Thyroid gland (tissue), 4 donors: Measurements from ENCODE around the gene PDE5A.

Experiments used
- CTCF ChIP-seq, 6 experiments: fragments of 200-600 bp in 3 of 6; fragments of 450-650 bp in 3 of 6; sonication (generic) in 3 of 6; IDR thresholded peaks; one replicate each; pipeline ENCODE4 v1.5.1; 2016 to 2019; ENCODE audit warnings: antibody characterized with exemption in 6 of 6, mild to moderate bottlenecking in 2 of 6, inconsistent platforms in 1 of 6, moderate library complexity in 1 of 6
- POLR2A ChIP-seq, 2 donors: fragments of 450-650 bp; IDR thresholded peaks; one replicate each; pipeline ENCODE4 v1.6.1; 2017; ENCODE audit warnings: antibody characterized with exemption in 2 of 2, mild to moderate bottlenecking in 2 of 2, moderate library complexity in 1 of 2

- TF ChIP-seq CTCF (IDR thresholded peaks at IDR 0.05): no peak
- TF ChIP-seq POLR2A (IDR thresholded peaks at IDR 0.05): no peak
These were observed 148.3 kb downstream of the PDE5A start for GRCh38 chr4:119480331-119480730.
